GM12878 (cell line): Measurements from ENCODE around the gene ABHD14A. TPM values are rescaled to one million over a fixed set of nuclear protein-coding genes. Genes with fewer than 3 reads are reported as not detected.

Experiments used
- ATAC-seq: fragments of 200-7000 bp; cut with Tn5 transposase; 3 replicates; pipeline ENCODE4 v1.9.1; 2020; ENCODE audit warnings: mild to moderate bottlenecking, moderate library complexity
- BruUV-seq: library from RNA; stranded (reverse); fragments of 400-500 nt; replicated peaks from 2 replicates; lab custom pipeline; 2021; lab: Mats Ljungman, UMichigan
- CTCF ChIA-PET: fragments of 300-600 bp; sonication (Branson Sonifier 250); formaldehyde crosslinking; extraction: SDS; loops from one replicate; lab custom pipeline; 2021; ENCODE audit warnings: inconsistent platforms; lab: Yijun Ruan, JAX
- POLR2A ChIA-PET: fragments of 350-600 bp; formaldehyde crosslinking; extraction: SDS; loops from one replicate; lab custom pipeline; 2021; ENCODE audit warnings: inconsistent platforms; lab: Charles Lee
- RAD21 ChIA-PET: fragments of 300-600 bp; sonication (Branson Sonifier 250); formaldehyde crosslinking; loops from one replicate; lab custom pipeline; 2023; ENCODE audit warnings: antibody characterized with exemption; ENCODE audit not compliant: unreplicated experiment; lab: Charles Lee
- SMC1A ChIA-PET: fragments of 300-600 bp; sonication (Branson Sonifier 250); formaldehyde crosslinking; loops from one replicate; lab custom pipeline; 2023; ENCODE audit not compliant: unreplicated experiment, uncharacterized antibody; lab: Charles Lee
- DNase-seq: peaks from one replicate; pipeline ENCODE4 v3.0.0-alpha.2; 2011; ENCODE audit warnings: low read depth, low spot score
- FAIRE-seq: peaks from 3 replicates; lab custom pipeline; 2011; peaks lifted over from hg19 to GRCh38; lab: Jason Lieb, UNC
- H2AFZ ChIP-seq: 2 replicates; pipeline ENCODE4 v1.6.0; 2011; ENCODE audit warnings: low read depth, low read length, control low read depth; ENCODE audit not compliant: control insufficient read depth
- H3K27ac ChIP-seq: 2 replicates; pipeline ENCODE4 v1.5.1; 2011; ENCODE audit warnings: control low read depth; ENCODE audit not compliant: control insufficient read depth, insufficient read depth
- H3K27me3 ChIP-seq, 2 experiments: replicated peaks in 1 of 2; 2 replicates each; pipeline versions ENCODE4 v1.6.0 to v1.6.1; 2011; ENCODE audit warnings: low read length in 1 of 2; ENCODE audit not compliant: control insufficient read depth in 2 of 2, insufficient read depth in 2 of 2
- H3K36me3 ChIP-seq, 2 experiments: 2 replicates each; pipeline ENCODE4 v1.5.1; 2011; ENCODE audit warnings: low read length in 1 of 2; ENCODE audit not compliant: control insufficient read depth in 2 of 2, insufficient read depth in 2 of 2
- H3K4me1 ChIP-seq: 2 replicates; pipeline ENCODE4 v1.6.1; 2011; ENCODE audit warnings: mild to moderate bottlenecking, low read length, moderate library complexity, mixed read lengths; ENCODE audit not compliant: control insufficient read depth, insufficient read depth
- H3K4me2 ChIP-seq: 2 replicates; pipeline ENCODE4 v1.6.0; 2011; ENCODE audit warnings: control low read depth; ENCODE audit not compliant: control insufficient read depth, insufficient read depth
- H3K4me3 ChIP-seq: fragments of 200-600 bp; sonication (generic); 2 replicates; pipeline ENCODE4 v1.5.1; 2016
- H3K79me2 ChIP-seq: 2 replicates; pipeline ENCODE4 v1.6.0; 2011; ENCODE audit warnings: low read length; ENCODE audit not compliant: control insufficient read depth, insufficient read depth
- H3K9ac ChIP-seq: 2 replicates; pipeline ENCODE4 v1.8.0; 2011; ENCODE audit warnings: low read length, control low read depth, mixed read lengths; ENCODE audit not compliant: control insufficient read depth, insufficient read depth
- H3K9me3 ChIP-seq: replicated peaks from 3 replicates; pipeline ENCODE4 v1.5.1; 2011; ENCODE audit warnings: mild to moderate bottlenecking, low read length; ENCODE audit not compliant: control insufficient read depth, insufficient read depth
- H4K20me1 ChIP-seq: 2 replicates; pipeline ENCODE4 v1.6.0; 2011; ENCODE audit not compliant: control insufficient read depth, insufficient read depth
- FOXM1 ChIP-seq: IDR thresholded peaks from 2 replicates; pipeline ENCODE4 v1.6.1; 2012; ENCODE audit warnings: low read depth, mild to moderate bottlenecking, inconsistent platforms, low read length, moderate library complexity
- MXI1 ChIP-seq: fragments of 150-350 bp; IDR thresholded peaks from 2 replicates; pipeline ENCODE4 v1.6.1; 2011; ENCODE audit warnings: low read depth, mild to moderate bottlenecking, inconsistent platforms, low read length, improper control_type of control experiment
- NR2C1 ChIP-seq: fragments of 450-650 bp; IDR thresholded peaks from 2 replicates; pipeline ENCODE4 v1.6.1; 2017; ENCODE audit warnings: antibody characterized with exemption, mild to moderate bottlenecking, moderate library complexity
- RAD51 ChIP-seq: fragments of 450-650 bp; IDR thresholded peaks from 2 replicates; pipeline ENCODE4 v1.6.1; 2016; ENCODE audit warnings: moderate library complexity, mild to moderate bottlenecking, inconsistent platforms
- TCF7 ChIP-seq: IDR thresholded peaks from 2 replicates; pipeline ENCODE4 v1.6.1; 2014; ENCODE audit warnings: antibody characterized with exemption, borderline replicate concordance
- WGBS: methylation state at CpG from one replicate; pipeline ENCODE4 v1.1.6; 2016; ENCODE audit warnings: low lambda C conversion rate; ENCODE audit not compliant: insufficient replicate concordance, insufficient coverage; ENCODE audit errors: missing lambda C conversion rate; 5-methylcytosine and 5-hydroxymethylcytosine counted together
- in situ Hi-C: fragments of 300-500 bp; cut with MboI; formaldehyde crosslinking; loops from 9 replicates; pipeline ENCODE4 v1.14.3; 2018; ENCODE audit warnings: mixed read lengths
- intact Hi-C: fragments of 100-400 bp; cut with micrococcal nuclease; formaldehyde crosslinking; loops from one replicate; pipeline ENCODE4 v1.14.2; 2022; ENCODE audit not compliant: unreplicated experiment
- polyA plus RNA-seq, 11 experiments: library from polyadenylated mRNA; depleted of rRNA in 4 of 11; unstranded in 6 of 11; stranded (reverse) in 5 of 11; fragments of >200 nt; fragmentation: Nextera tagmentation in 4 of 11; fragmentation: Illumina TruSeq in 1 of 11; extraction: Ambion mirVana in 4 of 11; extraction: Trizol in 1 of 11; gene quantifications; 1 replicate in 1 of 11; 2 replicates in 10 of 11; pipeline versions ENCODE4 v1.2.1 to v1.2.3, GENCODE V29; 2011 to 2016; ENCODE audit warnings: inconsistent platforms in 2 of 11, missing spikeins in 2 of 11, low read depth in 1 of 11
- total RNA-seq, 4 experiments: library from RNA; depleted of rRNA in 3 of 4; stranded (reverse); fragments of >200 nt in 3 of 4; fragmentation: Illumina TruSeq in 1 of 4; extraction: Trizol in 1 of 4; gene quantifications; 2 replicates each; pipeline versions ENCODE4 v1.2.1 to v1.2.3, GENCODE V29; 2013 to 2021
- TF ChIP-seq, protein P1 (sequence below), 3 experiments: IDR thresholded peaks in 2 of 3; conservative IDR thresholded peaks in 1 of 3; 2 replicates each; pipeline ENCODE4 v1.5.1; 2011; ENCODE audit warnings: low read depth in 3 of 3, low read length in 3 of 3, mild to moderate bottlenecking in 3 of 3, control low read depth in 2 of 3, moderate library complexity in 2 of 3, inconsistent platforms in 1 of 3, mixed read lengths in 1 of 3; ENCODE audit not compliant: control insufficient read depth in 2 of 3, insufficient read depth in 1 of 3; ENCODE audit errors: extremely low read depth in 1 of 3
- TF ChIP-seq, protein P2 (sequence below): IDR thresholded peaks from 2 replicates; pipeline ENCODE4 v1.6.1; 2011; ENCODE audit warnings: mild to moderate bottlenecking, low read depth, low read length, moderate library complexity; ENCODE audit not compliant: insufficient replicate concordance

The ABHD14A gene
- total and polyA plus RNA-seq, 10 of the 15 experiments (the other 5 are each of a cell fraction or from before 2014, with no cell fraction given), result 1.2 to 27.0 (median 7.9) TPM

DNA sequence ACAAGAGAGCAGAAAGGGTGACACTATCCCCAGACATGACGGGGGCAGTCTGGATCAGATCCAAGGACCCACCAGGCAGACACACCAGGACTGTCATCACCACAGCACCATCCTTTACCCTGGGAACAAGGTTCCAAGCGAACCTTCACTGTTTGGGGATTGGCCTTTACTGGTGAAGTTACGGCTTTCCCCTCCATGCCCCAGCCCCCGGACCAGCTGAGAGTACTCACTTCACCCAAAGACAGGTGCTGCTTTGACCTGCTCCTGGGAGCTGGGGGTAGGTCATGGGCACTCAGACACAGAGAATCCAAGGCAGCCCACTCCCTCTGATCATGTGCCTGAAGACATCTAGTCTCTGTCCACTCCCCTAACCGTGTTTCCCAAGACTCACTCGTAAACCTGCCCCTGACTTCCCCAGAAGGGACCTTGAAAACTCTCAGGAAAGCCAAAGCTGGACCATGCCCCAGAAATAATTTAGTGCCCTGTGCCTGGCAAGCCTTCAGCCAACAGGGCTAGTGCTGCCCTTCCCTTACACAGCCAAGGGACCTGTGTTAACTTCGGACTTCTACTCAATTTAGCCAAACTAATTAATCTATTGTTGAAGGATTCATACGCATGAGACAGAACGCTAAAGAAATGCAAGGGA is 36.0 kb upstream of the ABHD14A start:
- no TSS peak for BruUV-seq
- FAIRE-seq (no peak), DNase-seq (no peak)
- TF ChIP-seq TCF7, result no peak
- TF ChIP-seq FOXM1, result no peak
- TF ChIP-seq, protein P1, sequence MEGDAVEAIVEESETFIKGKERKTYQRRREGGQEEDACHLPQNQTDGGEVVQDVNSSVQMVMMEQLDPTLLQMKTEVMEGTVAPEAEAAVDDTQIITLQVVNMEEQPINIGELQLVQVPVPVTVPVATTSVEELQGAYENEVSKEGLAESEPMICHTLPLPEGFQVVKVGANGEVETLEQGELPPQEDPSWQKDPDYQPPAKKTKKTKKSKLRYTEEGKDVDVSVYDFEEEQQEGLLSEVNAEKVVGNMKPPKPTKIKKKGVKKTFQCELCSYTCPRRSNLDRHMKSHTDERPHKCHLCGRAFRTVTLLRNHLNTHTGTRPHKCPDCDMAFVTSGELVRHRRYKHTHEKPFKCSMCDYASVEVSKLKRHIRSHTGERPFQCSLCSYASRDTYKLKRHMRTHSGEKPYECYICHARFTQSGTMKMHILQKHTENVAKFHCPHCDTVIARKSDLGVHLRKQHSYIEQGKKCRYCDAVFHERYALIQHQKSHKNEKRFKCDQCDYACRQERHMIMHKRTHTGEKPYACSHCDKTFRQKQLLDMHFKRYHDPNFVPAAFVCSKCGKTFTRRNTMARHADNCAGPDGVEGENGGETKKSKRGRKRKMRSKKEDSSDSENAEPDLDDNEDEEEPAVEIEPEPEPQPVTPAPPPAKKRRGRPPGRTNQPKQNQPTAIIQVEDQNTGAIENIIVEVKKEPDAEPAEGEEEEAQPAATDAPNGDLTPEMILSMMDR (IDR thresholded peaks at IDR 0.05 in 2 of 3, conservative IDR thresholded peaks at IDR 0.05 in 1 of 3; ENCODE audit: control insufficient read depth in 2 of 3, extremely low read depth in 1 of 3, insufficient read depth in 1 of 3, low read depth in 3 of 3, low read length in 3 of 3), result no peak
- no peak for TF ChIP-seq NR2C1
- TF ChIP-seq RAD51, result no peak
- no peak for TF ChIP-seq MXI1
- TF ChIP-seq, protein P2, sequence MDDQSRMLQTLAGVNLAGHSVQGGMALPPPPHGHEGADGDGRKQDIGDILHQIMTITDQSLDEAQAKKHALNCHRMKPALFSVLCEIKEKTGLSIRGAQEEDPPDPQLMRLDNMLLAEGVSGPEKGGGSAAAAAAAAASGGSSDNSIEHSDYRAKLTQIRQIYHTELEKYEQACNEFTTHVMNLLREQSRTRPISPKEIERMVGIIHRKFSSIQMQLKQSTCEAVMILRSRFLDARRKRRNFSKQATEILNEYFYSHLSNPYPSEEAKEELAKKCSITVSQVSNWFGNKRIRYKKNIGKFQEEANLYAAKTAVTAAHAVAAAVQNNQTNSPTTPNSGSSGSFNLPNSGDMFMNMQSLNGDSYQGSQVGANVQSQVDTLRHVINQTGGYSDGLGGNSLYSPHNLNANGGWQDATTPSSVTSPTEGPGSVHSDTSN, result no peak
- TF ChIP-seq, all 136 proteins: peak for 0
- in situ Hi-C loops, result no loop called here
- ChIA-PET CTCF (no interaction called here), POLR2A (no interaction called here), SMC1A (no interaction called here), RAD21 (no interaction called here)
- H3K9ac ChIP-seq, result no peak overlapping the region
- intact Hi-C loops, result no loop called here
- H3K4me1 ChIP-seq, result peaks cover 11% of the 10 kb centered on the region
- ATAC-seq, result no peak
- no peak overlapping the region for H3K27ac ChIP-seq
- peaks cover 15 to 29% of the 10 kb centered on the region in 2 experiments; a peak in 3 of 4 replicates for H3K36me3 ChIP-seq
- H3K4me3 ChIP-seq, result no peak overlapping the region
- WGBS, result 85% methylated on average over 9 of the region's 9 CpGs
- no peak overlapping the region for H3K4me2 ChIP-seq
- no peaks in the 10 kb centered on the region for H3K27me3 ChIP-seq
- H3K79me2 ChIP-seq, result peaks cover 32% of the 10 kb centered on the region
- H4K20me1 ChIP-seq, result no peaks in the 10 kb centered on the region
- H2AFZ ChIP-seq, result no peak overlapping the region
- no peaks in the 10 kb centered on the region for H3K9me3 ChIP-seq
